GM18498 (cell line): ENCODE results near the gene RPRM.
"Not testable (repeated sequence)": the region's sequence is repeated elsewhere in the genome, so short reads cannot be mapped to it uniquely, and the experiment has no call there.

Source experiments
- ATAC-seq: cut with Tn5 transposase; IDR thresholded peaks from one replicate; pipeline ENCODE4 v1.9.1; 2021; ENCODE audit warnings: mild to moderate bottlenecking, moderate library complexity; ENCODE audit not compliant: unreplicated experiment

Gene RPRM

DNA sequence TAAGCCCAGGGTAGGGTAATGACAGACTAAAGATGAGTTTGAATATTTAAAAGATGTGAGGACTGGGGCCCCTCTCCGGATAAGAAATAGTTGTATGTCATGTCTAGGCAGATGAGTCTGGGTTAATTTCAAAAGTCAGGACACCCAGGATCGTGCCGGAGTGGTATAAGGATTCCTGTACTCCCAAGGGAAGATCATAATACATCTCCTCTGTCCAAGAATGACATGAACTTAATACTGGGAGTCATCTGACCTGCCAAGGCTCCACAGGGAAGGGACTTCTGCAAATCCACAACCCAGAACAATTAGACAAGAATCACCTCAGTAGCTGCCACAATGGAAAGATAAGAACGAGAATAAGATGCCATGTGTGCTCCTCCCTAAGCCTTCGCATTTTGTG, 17.1 kb downstream of the RPRM start:
- ATAC-seq: no peak

DNA sequence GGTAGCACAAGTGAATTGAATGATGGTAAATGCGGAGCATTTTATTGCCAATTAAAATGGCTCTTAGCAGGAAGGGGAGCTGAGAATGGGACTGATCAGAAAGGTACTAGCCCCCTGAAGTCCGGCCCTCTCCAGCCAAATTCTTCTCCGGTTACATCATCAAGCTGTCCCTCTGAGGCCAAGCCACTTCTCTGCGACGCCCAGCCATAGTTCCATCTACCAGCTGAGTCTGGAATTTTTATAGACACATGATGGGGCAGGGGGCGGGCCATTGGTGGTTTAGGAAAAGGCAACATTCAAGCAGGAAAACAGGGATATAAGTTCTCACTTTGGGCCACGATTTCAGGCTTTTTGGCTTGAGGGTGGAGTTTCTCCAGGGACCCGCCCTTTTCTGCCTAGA, 22.7 kb downstream of the RPRM start:
- ATAC-seq: no peak

DNA sequence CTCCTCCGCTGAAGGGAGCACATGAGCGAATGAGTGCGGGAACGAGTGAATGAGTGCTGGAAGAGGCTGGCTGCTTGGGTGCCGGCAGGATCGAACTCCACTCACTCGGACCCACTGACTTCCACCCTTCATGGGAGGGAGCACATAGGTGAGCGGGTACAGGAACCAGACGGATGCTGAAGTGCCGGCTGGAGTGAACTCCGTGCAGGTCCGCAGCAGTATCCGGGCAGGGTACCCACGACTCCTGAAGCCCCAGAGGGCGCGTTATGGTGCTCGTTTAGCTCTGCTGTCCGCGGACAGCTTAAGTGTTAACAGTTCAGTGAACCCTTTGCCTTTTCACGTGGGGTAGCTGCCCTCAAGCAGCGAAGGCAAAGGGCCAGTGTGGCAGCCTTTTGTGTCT, 23.2 kb downstream of the RPRM start:
- no peak for ATAC-seq

DNA sequence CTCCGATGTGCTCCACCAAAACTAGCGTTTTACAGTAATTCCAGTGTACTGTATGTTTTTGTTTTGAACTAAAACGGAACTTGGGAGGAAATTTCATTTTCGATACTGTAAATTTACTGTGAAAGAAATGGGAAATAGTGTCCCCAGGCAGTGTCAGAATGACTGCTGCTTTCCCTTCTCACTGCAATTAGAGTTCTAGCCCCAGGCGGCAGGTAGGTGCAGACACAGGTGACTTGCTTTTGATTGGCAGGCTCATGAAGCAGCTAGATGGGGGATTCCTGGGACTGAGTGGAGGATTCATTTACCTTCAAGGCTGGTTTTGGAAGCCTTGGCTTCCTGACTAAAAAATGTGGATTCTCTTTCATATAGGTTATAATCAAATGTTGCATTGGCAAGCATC, 27.0 kb downstream of the RPRM start:
- ATAC-seq: no peak

DNA sequence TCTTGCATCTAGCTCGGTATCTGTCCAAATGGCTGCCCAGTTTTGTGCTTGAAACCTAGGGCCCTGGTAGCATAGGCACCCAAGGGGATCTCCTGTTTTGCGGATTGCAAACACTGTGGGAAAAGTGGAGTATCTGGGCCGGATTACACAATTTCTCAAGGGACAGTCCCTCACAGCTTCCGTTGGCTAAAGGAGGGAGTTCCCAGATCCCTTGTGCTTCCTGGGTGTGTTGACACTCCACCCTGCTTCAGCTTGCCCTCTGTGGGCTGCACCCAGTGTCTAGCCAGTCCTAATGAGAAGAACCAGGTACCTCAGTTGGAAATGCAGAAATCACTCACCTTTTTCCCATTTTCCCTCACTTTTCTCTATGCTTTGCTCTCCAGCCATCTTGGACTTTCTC, 35.5 kb downstream of the RPRM start:
- no peak for ATAC-seq

DNA sequence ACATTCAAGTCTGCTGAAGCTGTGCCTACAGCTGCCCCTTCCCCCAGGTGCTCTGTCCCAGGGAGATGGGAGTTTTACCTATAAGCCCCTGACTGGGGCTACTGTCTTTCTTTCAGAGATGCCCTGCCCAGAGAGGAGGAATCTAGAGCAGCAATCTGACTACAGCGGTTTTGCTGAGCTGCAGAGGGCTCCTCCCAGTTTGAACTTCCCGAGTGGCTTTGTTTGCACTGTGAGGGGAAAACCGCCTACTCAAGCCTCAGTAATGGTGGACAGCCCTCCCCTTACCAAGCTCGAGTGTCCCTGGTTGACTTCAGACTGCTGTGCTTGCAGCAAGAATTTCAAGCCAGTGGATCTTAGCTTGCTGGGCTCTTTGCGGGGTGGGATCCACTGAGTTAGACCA, 35.9 kb downstream of the RPRM start:
- not testable (repeated sequence) for ATAC-seq

DNA sequence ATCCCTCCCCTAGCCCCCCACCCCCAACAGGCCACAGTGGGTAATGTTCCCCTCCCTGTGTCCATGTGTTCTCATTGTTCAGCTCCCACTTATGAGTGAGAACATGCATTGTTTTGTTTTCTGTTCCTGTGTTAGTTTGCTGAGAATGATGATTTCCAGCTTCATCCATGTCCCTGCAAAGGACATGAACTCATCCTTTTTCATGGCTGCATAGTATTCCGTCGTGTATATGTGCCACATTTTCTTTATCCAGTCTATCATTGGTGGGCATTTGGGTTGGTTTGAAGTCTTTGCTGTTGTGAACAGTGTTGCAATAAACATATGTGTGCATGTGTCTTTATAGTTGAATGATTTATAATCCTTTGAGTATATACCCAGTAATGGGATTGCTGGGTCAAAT, 38.5 kb downstream of the RPRM start:
- not testable (repeated sequence) for ATAC-seq

DNA sequence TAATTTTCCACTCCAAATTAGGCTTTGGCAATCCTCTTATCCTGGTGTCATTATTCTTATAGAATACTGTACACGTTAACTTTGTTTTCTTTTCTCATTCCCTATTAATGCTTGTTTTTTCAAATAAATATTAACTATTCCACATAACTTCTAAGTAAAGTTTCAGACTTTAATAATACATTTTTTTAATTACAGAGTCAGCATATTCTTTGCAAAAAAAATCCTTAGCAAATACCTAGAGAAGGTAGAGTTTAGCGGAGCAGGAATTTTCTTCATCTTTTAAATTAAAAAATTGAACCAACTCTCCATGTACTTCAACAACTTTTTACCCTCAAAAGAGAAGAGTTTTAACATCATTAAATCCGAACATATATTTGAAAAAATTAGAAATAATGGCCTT, 45.2 kb downstream of the RPRM start:
- no peak for ATAC-seq

DNA sequence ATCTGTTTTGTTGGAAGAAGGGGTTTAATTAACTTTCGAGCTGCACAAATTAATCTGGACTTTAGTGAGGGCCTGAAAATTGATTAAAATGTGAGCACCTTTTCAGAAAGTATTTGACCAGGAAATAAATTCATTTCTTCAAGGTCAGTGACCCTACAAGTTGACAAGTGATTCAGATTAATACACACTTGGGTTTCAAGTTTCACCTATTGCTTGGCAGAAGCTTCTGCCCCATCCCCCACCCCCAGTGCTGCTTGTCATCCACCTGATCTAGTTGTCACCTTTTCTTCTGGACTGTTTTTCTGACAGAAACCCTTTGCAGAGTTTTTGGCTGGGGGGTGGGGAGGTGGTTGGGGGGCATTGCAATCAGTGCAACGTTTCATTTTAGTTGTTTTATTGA, 46.2 kb downstream of the RPRM start:
- no peak for ATAC-seq

DNA sequence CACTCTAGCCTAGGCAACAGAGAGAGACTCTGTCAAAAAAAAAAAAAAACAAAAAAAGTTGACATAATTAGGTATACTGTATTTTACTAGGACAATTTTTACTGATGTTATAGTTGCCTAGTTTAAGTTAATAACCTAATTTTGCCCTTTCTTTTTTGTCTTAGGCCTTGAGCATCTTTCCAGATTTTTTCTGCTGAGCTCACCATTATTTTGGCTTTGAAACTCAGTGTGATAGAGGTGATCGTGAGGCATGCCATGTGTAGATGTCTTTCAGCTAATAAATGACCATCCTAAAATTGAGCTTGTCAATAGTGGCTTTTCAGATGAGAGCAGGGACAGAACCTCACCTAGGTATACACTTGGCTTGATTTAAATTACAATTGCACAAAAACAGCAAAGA, 47.4 kb downstream of the RPRM start:
- no peak for ATAC-seq
